NB4 (cell line): ENCODE data around the gene ITM2C.

ENCODE experiments used
- CTCF ChIP-seq: IDR thresholded peaks from one replicate; pipeline ENCODE4 v1.5.1; 2012; ENCODE audit warnings: low read depth, low read length
- MYC ChIP-seq: IDR thresholded peaks from 2 replicates; pipeline ENCODE4 v1.6.1; 2011; ENCODE audit warnings: low read depth, low read length
- POLR2A ChIP-seq: IDR thresholded peaks from 2 replicates; pipeline ENCODE4 v1.6.1; 2011; ENCODE audit warnings: mild to moderate bottlenecking; ENCODE audit not compliant: insufficient read length; ENCODE audit errors: extremely low read depth

DNA sequence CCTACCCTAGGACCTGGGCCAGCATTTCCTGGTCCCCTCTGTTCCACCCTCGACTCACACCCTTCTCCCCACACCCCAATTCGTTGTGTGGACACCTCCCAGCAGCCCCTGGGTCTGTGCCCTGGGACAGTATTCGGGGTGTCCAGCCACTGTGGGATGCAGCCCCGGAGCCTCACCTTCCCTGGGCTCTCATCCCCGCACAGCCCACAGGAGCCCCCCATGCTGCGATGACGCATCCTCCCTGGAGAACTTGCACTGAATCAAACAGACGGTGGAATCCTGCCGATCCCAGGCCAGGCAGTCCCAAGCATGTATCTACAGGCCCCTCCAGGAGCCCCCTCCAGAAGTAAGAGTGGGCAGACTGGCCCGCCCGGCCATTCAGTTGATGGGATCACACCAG is 9.7 kb downstream of the ITM2C start:
- no peak for TF ChIP-seq POLR2A
- no peak for TF ChIP-seq CTCF
- no peak for TF ChIP-seq MYC
